Astrocyte of the hippocampus (primary cell): ENCODE data around the gene RRP1.
"Not testable (repeated sequence)": the region's sequence is repeated elsewhere in the genome, so short reads cannot be mapped to it uniquely, and the experiment has no call there.

Experiments
- DNase-seq: peaks from one replicate; pipeline ENCODE4 v3.0.0; 2011; ENCODE audit warnings: low read depth, low spot score

RRP1 gene

DNA sequence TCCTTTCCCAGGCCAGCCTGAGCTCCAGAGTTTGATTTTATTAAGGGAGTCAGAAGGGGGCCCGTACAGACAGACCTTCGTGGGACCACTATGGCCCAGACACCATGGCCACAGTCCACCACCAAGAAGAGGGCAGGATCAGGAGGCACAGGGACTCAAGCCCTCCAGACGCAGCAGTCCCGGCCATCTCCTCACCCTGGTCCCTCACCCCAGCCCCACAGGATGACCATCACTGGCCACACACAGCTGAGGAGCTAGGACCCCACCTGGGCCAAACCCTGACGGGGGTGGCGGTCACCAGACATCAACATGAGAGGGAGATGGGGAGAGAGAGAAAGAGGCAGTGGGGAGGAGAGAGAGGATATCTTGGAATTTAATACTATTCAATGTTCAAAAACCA lies 46.5 kb downstream of the RRP1 start:
- no peak for DNase-seq

DNA sequence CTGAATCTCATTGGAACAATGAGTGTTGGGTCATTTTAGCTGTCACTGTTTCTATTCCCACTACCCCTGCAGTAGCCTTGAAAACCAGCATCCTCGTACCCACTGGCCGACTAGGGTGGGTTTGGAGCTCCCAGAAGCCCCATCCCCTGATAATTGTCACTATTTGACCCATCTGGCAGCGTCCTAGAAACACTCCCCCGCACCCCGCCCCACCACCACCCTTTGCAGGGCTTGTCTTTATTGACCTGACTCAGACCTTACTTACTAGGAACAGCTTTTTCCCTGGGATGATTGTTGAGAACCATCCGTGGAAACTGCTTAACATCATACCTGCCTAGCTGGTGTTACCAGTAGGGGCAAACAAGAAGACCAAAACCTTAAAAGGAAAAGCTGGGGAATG lies 47.2 kb downstream of the RRP1 start:
- no peak for DNase-seq

DNA sequence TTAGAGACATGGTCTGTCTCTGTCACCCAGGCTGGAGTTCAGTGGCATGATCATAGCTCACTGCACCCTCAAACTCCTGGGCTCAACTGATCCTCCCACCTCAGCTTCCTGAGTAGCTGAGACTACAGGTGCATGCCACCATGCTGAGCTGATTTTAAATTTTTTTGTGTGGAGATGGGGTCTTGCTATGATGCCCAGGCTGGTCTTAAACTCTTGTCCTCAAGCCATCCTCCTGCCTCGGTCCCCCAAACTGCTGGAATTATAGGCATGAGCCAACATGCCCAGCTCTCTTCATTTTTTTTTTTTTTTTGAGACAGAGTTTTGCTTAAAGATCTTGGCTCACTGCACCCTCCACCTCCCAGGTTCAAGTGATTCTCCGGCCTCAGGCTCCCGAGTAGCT lies 50.9 kb downstream of the RRP1 start:
- DNase-seq, result no peak

DNA sequence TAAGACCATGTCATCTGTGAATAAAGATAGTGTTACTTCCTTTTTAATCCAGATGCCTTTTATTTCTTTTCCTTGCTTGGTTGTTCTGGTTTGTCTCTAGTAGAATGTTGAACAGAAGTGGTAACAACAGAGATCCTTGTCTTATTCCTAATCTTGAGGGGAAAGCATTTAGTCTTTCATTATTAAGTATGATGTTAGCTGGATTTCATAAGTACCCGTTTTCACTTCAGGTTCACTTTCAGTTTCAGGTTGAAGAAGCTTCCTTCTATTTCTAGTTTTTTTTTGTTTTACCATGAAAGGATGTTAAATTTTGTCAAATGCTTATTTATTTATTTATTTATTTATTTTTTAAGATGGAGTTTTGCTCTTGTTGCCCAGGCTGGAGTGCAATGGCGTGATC lies 53.4 kb downstream of the RRP1 start:
- no peak for DNase-seq

DNA sequence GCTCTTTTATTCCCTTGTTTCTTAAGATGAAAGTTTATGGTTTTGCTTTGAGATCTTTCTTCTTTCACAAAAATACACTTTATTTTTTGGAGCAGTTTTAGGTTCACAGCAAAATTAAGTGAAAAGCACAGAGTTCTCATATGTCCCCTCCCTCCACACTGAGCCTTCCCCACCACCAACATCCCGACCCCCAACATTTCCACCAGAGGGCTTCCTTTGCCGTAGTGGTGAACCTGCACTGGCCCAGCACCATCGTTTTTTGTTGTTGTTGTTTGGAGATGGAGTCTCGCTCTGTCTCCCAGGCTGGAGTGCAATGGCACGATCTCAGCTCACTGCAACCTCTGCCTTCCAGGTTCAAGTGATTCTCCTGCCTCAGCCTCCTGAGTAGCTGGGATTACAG lies 55.5 kb downstream of the RRP1 start:
- not testable (repeated sequence) for DNase-seq

DNA sequence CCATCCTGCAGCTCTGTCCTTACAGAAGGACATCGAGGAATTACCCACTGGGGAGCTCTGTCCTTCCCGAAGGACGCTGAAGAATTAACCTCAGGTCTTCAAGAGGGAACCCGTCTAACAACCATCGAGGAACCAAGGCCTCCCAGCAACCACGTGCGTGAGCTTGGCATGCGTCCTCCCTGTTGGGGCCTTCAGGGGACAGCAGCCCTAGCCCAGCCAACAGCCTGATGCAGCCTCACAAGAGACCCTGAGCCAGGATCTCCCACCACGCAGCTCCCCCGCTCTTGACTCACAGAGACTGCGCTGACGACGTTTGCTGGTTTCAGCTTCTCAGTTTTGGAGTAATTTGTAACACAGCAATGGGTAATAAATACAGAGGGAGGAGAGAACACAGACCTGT lies 56.0 kb downstream of the RRP1 start:
- DNase-seq, result no peak

DNA sequence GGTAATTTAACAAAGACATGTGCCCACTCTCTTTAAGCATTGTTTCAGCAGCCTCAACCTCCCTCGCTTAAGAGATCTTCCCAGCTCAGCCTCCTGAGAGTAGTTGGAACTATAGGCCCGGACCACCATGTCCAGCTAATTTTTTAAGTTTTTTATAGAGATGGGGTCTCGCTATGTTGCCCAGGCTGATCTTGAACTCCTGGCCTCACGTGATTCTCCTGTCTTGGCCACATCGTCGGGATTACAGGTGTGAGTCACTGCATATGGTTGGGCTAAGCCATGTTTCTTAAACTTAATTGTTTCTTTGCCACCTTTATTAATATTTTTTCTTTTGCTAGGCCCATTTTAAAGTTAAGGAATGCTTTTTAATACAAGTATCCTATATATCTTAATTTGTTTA lies 57.1 kb downstream of the RRP1 start:
- no peak for DNase-seq

DNA sequence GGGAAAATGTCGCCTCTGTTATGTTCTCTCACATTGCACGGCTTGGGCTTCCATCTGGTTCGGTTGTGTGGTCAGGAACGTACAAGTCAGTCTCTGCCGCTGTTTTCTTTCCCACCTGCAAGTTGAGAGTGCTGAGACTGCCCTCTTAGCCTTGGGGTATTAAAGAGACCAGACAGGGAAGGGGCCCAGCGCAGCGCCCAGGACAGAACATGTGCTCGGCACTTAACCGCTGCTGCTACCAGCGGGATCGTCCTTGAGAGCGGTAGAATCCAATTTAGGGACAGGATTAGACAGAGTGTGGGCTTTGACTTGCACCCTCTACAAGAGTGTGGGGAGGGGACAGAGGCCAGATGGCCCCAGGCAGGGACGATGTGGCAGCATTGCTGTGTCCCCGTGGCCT lies 57.9 kb downstream of the RRP1 start:
- no peak for DNase-seq

DNA sequence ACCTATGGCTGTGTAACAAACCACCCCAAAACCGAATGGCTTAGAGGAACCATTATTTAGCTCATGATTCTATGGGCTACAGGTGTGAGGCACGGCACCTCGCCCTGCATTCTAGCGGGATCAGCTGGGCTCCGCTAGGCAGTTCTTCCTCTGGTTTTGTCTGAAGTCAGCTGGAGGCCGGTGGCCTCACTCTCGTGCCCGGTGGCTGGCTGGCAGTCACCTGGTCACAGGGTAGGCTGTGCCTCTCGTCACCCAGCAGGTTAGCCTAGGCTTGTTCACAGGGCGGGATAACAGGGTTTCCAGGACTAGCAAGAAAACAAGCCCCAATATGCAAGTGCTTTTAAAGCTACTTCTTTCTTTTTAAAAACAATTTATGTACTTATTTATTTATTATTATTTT lies 59.4 kb downstream of the RRP1 start:
- DNase-seq, result no peak

DNA sequence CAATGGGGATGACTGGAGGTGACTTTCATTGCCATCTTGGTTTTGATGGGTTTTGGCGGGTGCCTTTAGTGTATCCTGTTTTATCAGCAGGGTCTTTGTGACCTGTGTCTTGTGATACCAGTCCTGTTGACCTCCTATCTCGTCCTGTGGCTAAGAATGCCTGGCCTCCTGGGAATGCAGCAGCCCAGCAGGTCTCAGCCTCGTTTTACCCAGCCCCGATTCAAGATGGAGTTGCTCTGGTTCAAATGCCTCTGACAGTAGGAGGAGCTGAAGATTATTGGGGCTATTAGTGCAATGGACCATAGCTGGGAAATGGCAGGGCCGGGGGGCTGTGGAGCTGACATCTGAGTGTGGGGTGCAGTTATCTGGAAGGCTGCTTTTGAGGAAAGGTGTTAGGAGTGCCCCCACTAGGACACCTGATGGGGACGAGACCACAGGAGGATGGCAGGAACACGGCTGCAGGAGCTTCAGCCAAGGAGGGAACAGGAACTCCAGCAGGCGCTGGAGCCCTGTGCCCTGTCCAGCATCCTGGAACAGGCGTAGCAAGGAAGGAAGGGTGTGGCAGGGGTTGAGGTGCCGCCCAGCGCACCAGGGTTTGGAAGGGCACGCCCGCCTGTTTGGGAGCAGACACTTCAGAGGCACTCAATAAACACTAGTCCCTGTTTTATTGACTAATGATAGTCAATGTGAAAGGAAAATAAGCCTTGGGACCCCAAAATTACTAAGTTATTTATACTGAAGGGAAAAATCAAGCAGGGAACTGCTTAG lies 60.3 kb downstream of the RRP1 start:
- DNase-seq, result no peak

DNA sequence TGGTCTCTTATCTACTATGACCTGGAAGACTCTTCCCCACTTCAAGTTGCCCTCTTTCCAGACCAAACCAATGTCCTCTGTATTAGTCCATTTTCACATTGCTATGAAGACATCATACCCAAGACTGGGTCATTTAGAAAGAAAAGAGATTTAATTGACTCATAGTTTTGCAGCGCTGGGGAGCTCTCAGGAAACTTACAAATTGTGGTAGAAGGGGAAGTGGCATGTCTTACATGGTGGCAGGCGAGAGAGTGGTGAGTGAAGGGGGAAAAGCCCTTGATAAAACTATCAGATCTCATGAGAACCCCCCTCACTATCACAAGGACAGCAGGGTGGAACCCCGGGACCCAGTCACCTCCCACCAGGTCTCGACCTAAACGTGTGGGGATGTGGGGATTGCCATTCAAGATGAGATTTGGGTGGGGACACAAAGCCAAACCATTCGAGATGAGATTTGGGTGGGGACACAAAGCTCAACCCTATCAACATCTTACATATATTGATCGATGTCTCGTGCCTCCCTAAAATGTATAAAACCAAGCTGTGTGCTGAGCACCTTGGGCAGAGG lies 61.4 kb downstream of the RRP1 start:
- DNase-seq, result no peak

DNA sequence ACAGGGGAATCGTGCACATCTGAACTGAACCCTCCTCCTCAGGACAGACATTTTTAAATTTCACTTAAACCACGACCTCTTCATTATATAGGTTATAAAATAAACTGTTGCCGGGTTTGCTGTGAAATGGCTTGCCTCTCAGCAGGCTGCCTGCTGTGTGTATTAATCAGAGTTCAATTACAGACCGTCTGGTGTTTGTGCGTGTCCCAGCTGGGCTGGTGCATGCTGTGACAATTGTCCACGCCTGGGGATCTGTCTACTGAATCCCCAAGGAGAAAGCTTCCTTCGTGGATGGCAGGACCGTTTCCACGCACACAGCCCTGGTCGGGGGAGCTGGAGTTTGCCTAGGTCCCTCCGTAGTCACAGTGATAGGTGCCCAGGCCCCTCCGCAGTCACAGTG lies 62.2 kb downstream of the RRP1 start:
- DNase-seq, result no peak

DNA sequence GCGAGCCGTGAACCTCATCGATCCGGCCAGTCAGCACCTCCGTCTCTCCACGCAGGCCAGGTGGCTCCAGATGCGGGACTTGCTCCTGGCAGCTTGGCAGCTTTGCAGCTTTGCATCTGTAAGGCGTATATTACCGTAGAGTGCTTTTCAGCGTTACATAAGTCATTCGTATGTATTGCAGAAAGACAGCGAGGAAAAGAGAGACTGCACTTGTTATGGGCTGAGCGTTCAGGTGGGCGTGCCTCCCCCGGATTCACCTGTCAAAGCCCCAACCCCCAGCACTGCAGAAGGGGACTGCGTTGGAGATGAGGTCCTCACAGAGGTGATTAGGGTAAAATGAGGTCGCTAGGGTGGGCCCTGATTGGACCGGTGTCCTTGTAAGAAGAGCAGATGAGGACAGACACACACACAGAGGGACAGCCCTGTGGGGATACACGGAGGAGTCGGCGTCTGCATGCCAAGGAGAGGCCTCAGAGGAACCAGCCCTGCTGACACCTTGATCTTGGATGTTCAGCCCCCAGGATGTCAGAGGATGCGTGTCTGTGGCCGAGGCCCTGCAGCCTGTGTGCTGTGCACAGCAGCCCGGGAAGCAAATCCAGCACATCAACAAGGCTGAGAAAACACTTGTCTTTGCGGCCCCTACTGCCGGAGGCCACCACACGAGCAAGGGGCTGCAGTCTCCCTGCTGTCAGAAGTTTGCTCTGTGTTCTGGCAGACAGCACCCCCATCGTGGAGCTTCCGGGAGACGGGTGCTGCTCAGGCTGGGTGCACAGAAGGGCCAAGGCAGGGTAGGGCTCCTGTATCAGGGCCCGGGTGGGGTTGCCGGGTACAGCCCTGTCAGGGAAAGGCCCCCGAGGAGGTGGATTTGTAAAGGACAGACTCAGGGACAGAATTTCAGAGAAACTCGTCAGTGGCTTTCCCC lies 64.7 kb downstream of the RRP1 start:
- no peak for DNase-seq
